GM13977 (cell line): ENCODE data around the gene CFAP43.
"Not testable (repeated sequence)": the region's sequence is repeated elsewhere in the genome, so short reads cannot be mapped to it uniquely, and the experiment has no call there.

Experiments
- DNase-seq: peaks from one replicate; pipeline ENCODE4 v3.0.0; 2012; ENCODE audit warnings: low spot score
- CTCF ChIP-seq: IDR thresholded peaks from 2 replicates; pipeline ENCODE4 v1.5.1; 2012; ENCODE audit warnings: mild to moderate bottlenecking, control low read depth; ENCODE audit not compliant: insufficient read depth; ENCODE audit errors: extremely low read depth, missing control alignments
- in situ Hi-C: fragments of 300-500 bp; cut with MboI; formaldehyde crosslinking; loops from one replicate; pipeline ENCODE4 v1.12.0; 2022; ENCODE audit warnings: low sequenced_read_pairs, low pct_unique_long_range_greater_than_20kb, mixed read lengths, inconsistent platforms; ENCODE audit not compliant: unreplicated experiment

Gene CFAP43

DNA sequence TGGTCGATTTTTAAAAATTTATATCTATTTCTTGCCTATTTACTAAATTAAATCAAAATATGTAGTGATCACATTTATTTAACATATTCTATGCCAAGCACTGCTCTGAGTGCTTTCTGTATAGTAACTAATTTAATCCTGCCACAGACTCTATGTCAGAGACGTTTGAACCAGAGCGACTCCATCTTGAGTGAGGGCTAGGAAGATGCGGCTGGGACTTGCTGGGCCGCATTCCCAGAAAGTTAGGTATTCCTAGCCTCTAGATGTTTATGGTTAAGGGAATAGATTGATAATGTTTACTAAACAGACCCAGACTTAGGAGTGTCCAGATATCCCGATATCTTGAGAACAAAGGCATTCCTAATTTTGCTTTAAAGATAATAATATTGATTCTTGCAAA, 19.3 kb upstream of the CFAP43 start:
- no peak for DNase-seq
- no peak for TF ChIP-seq CTCF
- in situ Hi-C loops: no loop called here

DNA sequence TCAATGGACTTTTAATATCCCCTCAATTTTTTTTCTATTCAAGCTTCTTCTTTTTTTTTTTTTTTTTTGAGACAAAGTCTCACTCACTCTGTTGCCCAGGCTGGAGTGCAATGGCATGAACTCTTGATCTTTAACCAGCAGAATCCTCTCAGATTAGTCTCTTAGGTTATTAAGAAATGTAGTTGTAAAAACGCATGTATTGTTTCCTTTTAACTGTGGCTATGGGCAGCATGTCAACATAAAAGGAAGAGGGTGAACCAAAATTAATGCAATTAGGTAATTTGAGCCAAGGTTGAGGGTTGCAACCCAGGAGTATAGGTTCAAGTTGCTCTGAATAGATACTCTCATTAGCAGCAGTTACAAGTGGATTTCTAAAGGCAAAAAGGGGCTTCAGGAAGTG, 18.2 kb upstream of the CFAP43 start:
- in situ Hi-C loops: no loop called here
- TF ChIP-seq CTCF: no peak
- no peak for DNase-seq

- in situ Hi-C loops, DNase-seq: not testable (repeated sequence)
Measured at GRCh38 chr10:104248931-104249330, 16.8 kb upstream of the CFAP43 start.

- no peak for TF ChIP-seq CTCF
- in situ Hi-C loops: no loop called here
- DNase-seq: no peak
Measured at GRCh38 chr10:104247513-104248146, 15.5 kb upstream of the CFAP43 start.

DNA sequence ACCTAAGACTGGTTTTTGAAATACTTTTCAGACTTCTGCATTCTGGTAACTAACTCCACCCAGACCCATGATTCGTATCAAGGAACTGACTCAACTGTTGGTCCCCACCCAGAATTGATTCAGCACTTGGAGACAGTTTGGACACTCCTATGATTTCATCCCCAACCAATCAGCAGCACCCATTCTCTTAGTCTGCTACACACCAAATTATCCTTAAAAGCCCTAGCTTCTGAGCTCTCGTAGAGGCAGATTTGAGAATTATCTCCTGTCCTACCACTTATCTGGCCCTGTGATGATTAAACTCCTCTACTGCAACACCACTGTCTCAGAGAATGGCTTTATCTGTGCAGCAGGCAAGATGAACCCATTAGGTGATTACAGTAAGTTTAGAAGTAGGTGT, 14.8 kb upstream of the CFAP43 start:
- in situ Hi-C loops: no loop called here
- no peak for DNase-seq
- TF ChIP-seq CTCF: no peak

- no peak for TF ChIP-seq CTCF
- DNase-seq: no peak
- in situ Hi-C loops: no loop called here
Measured at GRCh38 chr10:104245066-104245632, 13.0 kb upstream of the CFAP43 start.

- in situ Hi-C loops: no loop called here
- no peak for TF ChIP-seq CTCF
- DNase-seq: no peak
Measured at GRCh38 chr10:104243512-104243911, 11.3 kb upstream of the CFAP43 start.

- DNase-seq, in situ Hi-C loops: not testable (repeated sequence)
Measured at GRCh38 chr10:104243009-104243408, 10.8 kb upstream of the CFAP43 start.
